PC-9 (cell line): ENCODE measurements around the gene GPC5. TPM values are rescaled to one million over a fixed set of nuclear protein-coding genes. Genes with fewer than 3 reads are reported as not detected.

Experiments used
- BruUV-seq: library from RNA; stranded (reverse); fragments of 400-500 nt; replicated peaks from 2 replicates; lab custom pipeline; 2021; lab: Mats Ljungman, UMichigan
- CTCF ChIA-PET: fragments of 300-600 bp; sonication (Branson Sonifier 250); formaldehyde crosslinking; loops from one replicate; lab custom pipeline; 2022; ENCODE audit warnings: antibody characterized with exemption; lab: Charles Lee
- POLR2A ChIA-PET: fragments of 300-600 bp; sonication (Branson Sonifier 250); formaldehyde crosslinking; loops from one replicate; lab custom pipeline; 2022; ENCODE audit warnings: antibody characterized with exemption; ENCODE audit not compliant: unreplicated experiment; lab: Charles Lee
- DNase-seq, 2 experiments: peaks; one replicate each; pipeline versions ENCODE4 v3.0.0 to v3.0.0-alpha.2; 2015 to 2022; ENCODE audit warnings: mixed read lengths in 1 of 2
- H2AFZ ChIP-seq: fragments of 200-600 bp; sonication (generic); 2 replicates; pipeline ENCODE4 v1.8.1; 2017; ENCODE audit warnings: antibody characterized with exemption
- H3F3A ChIP-seq: fragments of 200-600 bp; sonication (generic); 2 replicates; pipeline ENCODE4 v1.8.1; 2017; ENCODE audit warnings: antibody characterized with exemption, mild to moderate bottlenecking, low read depth; ENCODE audit not compliant: insufficient read depth
- H3K27ac ChIP-seq: fragments of 200-600 bp; sonication (generic); 2 replicates; pipeline ENCODE4 v1.6.1; 2016; ENCODE audit warnings: mixed run types
- H3K27me3 ChIP-seq: fragments of 200-600 bp; sonication (generic); 2 replicates; pipeline ENCODE4 v1.6.1; 2016; ENCODE audit warnings: low read depth, mixed run types; ENCODE audit not compliant: insufficient read depth
- H3K36me3 ChIP-seq: fragments of 200-600 bp; sonication (generic); 2 replicates; pipeline ENCODE4 v1.6.1; 2016; ENCODE audit warnings: low read depth, mixed run types
- H3K4me1 ChIP-seq: fragments of 200-600 bp; sonication (generic); replicated peaks from 2 replicates; pipeline ENCODE4 v1.6.1; 2016; ENCODE audit warnings: mixed run types; ENCODE audit not compliant: insufficient read depth
- H3K4me2 ChIP-seq: fragments of 200-600 bp; sonication (generic); 2 replicates; pipeline ENCODE4 v1.6.1; 2017; ENCODE audit warnings: mixed run types
- H3K4me3 ChIP-seq: fragments of 200-600 bp; sonication (generic); 2 replicates; pipeline ENCODE4 v1.6.1; 2016; ENCODE audit warnings: mixed run types
- H3K79me2 ChIP-seq: fragments of 200-600 bp; sonication (generic); 2 replicates; pipeline ENCODE4 v1.6.1; 2017; ENCODE audit warnings: low read depth, mixed run types
- H3K9me2 ChIP-seq: fragments of 200-600 bp; sonication (generic); 2 replicates; pipeline ENCODE4 v1.8.1; 2017; ENCODE audit warnings: mild to moderate bottlenecking; ENCODE audit not compliant: insufficient read depth
- H3K9me3 ChIP-seq: fragments of 200-600 bp; sonication (generic); 2 replicates; pipeline ENCODE4 v1.8.1; 2016; ENCODE audit warnings: low read depth; ENCODE audit not compliant: insufficient read depth
- H4K20me1 ChIP-seq: fragments of 200-600 bp; sonication (generic); 2 replicates; pipeline ENCODE4 v1.8.1; 2017; ENCODE audit not compliant: insufficient read depth
- EZH2 ChIP-seq: fragments of 200-600 bp; sonication (generic); IDR thresholded peaks from 2 replicates; pipeline ENCODE4 v1.8.0; 2017; ENCODE audit warnings: antibody characterized with exemption, low read depth
- intact Hi-C: fragments of 100-400 bp; cut with micrococcal nuclease; formaldehyde crosslinking; loops from one replicate; pipeline ENCODE4 v1.10.0; 2022; ENCODE audit not compliant: unreplicated experiment
- total RNA-seq: library from RNA; stranded (reverse); gene quantifications from 2 replicates; pipeline ENCODE4 v1.2.3, GENCODE V29; 2021
- TF ChIP-seq, protein P1 (sequence below): fragments of 200-600 bp; sonication (generic); conservative IDR thresholded peaks from 2 replicates; pipeline ENCODE4 v1.6.1; 2017; ENCODE audit warnings: mixed run types, antibody characterized with exemption, mild to moderate bottlenecking, moderate library complexity

GPC5 gene
- total RNA-seq, 1 experiment from 2014 or later, result not detected

DNA sequence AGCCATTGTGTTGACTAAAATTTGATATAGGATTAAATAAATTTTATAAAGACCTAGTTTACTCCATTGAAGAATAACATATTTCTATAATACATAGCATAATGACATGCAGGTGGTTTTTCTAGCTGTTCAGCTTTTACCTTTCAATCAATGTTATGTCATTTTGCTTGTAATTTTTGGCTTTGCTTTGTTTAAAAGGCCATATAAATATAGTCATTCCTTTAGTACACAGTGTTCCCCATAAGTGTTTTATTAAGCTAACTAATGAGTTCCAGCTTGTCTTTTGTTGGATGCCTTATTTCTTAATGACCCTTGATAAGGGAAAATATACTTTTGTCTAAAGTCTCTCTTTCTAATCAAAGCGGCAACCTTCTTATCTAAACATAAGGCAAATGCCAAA is 921.9 kb downstream of the GPC5 start:
- Histone ChIP-seq H3F3A (no peaks in the 10 kb centered on the region), H3K27ac (no peak overlapping the region), H2AFZ (no peak overlapping the region), H3K4me2 (no peak overlapping the region), H3K79me2 (no peaks in the 10 kb centered on the region), H3K4me1 (no peaks in the 10 kb centered on the region), H4K20me1 (no peaks in the 10 kb centered on the region), H3K9me2 (no peaks in the 10 kb centered on the region), H3K36me3 (no peaks in the 10 kb centered on the region), H3K4me3 (no peak overlapping the region), H3K9me3 (no peaks in the 10 kb centered on the region), H3K27me3 (no peaks in the 10 kb centered on the region)
- intact Hi-C loops, result no loop called here
- POLR2A ChIA-PET, result no interaction called here
- DNase-seq, result no peak
- CTCF ChIA-PET, result no interaction called here
- BruUV-seq, result no TSS peak
- TF ChIP-seq, protein P1, sequence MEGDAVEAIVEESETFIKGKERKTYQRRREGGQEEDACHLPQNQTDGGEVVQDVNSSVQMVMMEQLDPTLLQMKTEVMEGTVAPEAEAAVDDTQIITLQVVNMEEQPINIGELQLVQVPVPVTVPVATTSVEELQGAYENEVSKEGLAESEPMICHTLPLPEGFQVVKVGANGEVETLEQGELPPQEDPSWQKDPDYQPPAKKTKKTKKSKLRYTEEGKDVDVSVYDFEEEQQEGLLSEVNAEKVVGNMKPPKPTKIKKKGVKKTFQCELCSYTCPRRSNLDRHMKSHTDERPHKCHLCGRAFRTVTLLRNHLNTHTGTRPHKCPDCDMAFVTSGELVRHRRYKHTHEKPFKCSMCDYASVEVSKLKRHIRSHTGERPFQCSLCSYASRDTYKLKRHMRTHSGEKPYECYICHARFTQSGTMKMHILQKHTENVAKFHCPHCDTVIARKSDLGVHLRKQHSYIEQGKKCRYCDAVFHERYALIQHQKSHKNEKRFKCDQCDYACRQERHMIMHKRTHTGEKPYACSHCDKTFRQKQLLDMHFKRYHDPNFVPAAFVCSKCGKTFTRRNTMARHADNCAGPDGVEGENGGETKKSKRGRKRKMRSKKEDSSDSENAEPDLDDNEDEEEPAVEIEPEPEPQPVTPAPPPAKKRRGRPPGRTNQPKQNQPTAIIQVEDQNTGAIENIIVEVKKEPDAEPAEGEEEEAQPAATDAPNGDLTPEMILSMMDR, result no peak
- no peak for TF ChIP-seq EZH2

DNA sequence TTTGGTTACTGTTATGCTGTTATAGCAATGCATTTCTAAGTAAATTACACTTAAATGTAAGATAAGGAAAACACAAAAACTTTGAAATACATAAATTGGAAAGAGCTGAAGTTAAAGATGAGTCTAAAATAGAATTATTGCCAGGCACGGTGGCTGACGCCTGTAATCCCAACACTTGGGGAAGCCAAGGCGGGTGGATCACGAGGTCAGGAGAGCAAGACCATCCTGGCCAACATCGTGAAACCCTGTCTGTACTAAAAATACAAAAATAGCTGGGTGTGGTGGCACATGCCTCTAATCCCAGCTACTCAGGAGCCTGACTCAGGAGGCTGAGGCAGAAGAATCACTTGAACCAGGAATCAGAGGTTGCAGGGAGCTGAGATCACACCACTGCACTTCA is 922.8 kb downstream of the GPC5 start:
- Histone ChIP-seq H2AFZ (no peak overlapping the region), H3K9me2 (no peaks in the 10 kb centered on the region), H4K20me1 (no peaks in the 10 kb centered on the region), H3K36me3 (no peaks in the 10 kb centered on the region), H3K27ac (no peak overlapping the region), H3K9me3 (no peaks in the 10 kb centered on the region), H3K4me2 (no peak overlapping the region), H3K27me3 (no peaks in the 10 kb centered on the region), H3K4me1 (no peaks in the 10 kb centered on the region), H3F3A (no peaks in the 10 kb centered on the region), H3K4me3 (no peak overlapping the region), H3K79me2 (no peaks in the 10 kb centered on the region)
- TF ChIP-seq, protein P1, result no peak
- no peak for TF ChIP-seq EZH2
- no TSS peak for BruUV-seq
- CTCF ChIA-PET, result no interaction called here
- intact Hi-C loops, result no loop called here
- DNase-seq, result no peak
- POLR2A ChIA-PET, result no interaction called here

DNA sequence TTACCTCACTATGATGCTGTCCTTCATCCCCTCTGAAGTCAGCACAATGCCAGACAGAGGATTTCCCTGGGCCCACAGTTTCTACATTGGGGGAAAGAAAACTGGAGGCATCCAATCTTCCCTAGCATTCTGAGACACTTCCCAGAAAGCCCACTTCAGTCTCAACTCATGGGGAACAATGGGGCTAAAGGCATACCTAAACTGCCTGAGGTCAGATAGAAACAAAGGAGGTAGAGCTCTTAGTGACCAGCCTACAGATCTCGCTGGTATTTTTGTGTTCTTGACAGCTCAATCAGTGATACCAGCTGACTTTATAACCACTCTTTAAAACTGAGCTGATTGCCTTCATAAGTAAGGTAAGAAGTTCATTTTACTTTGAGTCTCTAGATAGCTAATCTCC is 947.2 kb downstream of the GPC5 start:
- Histone ChIP-seq H3F3A (no peaks in the 10 kb centered on the region), H3K4me3 (no peak overlapping the region), H4K20me1 (no peaks in the 10 kb centered on the region), H3K79me2 (no peaks in the 10 kb centered on the region), H3K27me3 (no peaks in the 10 kb centered on the region), H3K36me3 (no peaks in the 10 kb centered on the region), H3K9me3 (no peaks in the 10 kb centered on the region), H3K4me2 (no peak overlapping the region), H3K9me2 (no peaks in the 10 kb centered on the region), H3K27ac (no peak overlapping the region), H3K4me1 (no peaks in the 10 kb centered on the region), H2AFZ (no peak overlapping the region)
- BruUV-seq, result no TSS peak
- DNase-seq, result no peak
- ChIA-PET CTCF (no interaction called here), POLR2A (no interaction called here)
- TF ChIP-seq, protein P1, result no peak
- TF ChIP-seq EZH2, result no peak
- intact Hi-C loops, result no loop called here
